GM12872 (cell line): ENCODE results near the gene CACNA1E.

Source experiments
- TF ChIP-seq, protein P1 (sequence below): IDR thresholded peaks from 3 replicates; pipeline ENCODE4 v1.5.1; 2011; ENCODE audit warnings: low read depth, mild to moderate bottlenecking, low read length, moderate library complexity; ENCODE audit not compliant: insufficient read depth

The CACNA1E gene

DNA sequence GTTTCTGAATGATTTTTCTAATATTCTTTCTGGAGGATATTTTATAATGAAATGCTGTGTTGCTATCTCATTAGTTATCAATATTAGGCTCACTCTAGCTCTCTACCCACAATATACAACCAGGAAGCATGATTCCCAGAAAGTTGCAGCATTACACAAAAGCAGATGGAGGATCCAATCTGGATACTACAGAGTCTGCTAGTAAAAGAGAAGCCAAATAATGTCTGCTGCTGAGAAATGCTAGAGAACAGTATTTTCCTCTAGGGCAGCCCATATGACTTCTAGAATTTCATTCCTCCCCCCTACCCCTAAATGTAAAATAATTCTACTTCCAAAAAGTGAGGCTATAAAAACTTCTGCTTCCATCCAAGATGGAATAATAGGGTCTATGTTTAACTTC, 338.4 kb downstream of the CACNA1E start:
- TF ChIP-seq, protein P1, sequence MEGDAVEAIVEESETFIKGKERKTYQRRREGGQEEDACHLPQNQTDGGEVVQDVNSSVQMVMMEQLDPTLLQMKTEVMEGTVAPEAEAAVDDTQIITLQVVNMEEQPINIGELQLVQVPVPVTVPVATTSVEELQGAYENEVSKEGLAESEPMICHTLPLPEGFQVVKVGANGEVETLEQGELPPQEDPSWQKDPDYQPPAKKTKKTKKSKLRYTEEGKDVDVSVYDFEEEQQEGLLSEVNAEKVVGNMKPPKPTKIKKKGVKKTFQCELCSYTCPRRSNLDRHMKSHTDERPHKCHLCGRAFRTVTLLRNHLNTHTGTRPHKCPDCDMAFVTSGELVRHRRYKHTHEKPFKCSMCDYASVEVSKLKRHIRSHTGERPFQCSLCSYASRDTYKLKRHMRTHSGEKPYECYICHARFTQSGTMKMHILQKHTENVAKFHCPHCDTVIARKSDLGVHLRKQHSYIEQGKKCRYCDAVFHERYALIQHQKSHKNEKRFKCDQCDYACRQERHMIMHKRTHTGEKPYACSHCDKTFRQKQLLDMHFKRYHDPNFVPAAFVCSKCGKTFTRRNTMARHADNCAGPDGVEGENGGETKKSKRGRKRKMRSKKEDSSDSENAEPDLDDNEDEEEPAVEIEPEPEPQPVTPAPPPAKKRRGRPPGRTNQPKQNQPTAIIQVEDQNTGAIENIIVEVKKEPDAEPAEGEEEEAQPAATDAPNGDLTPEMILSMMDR: no peak

DNA sequence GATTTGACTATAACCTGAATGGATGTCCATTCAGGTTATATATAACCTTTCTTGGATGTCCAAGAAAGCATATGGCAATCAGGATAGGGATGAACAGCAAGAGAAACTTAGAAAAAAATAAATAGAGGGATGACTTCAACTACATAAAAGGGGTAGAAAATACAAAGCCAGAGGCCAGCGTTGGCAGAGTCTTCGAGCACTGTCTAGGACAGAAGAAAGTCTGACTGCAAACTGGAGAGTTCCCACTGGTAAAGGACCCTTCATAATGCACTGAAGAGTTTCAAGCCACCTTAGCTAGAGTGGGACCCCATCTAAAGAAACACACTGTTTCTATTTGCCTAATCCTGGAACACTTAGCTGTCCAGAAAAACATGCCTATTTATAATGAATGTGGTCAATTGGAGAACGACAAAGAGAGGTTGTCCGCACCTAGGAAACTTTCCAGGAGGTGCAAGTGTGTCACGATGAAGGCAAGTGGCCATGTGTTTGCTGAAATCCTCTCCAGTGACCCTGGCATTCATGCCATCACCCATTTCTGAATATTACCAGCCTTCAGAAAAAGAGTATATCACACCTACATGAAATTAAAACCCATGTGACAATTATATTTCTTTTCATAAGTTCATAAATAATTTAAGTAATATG, 362.8 kb downstream of the CACNA1E start:
- TF ChIP-seq, protein P1: no peak

DNA sequence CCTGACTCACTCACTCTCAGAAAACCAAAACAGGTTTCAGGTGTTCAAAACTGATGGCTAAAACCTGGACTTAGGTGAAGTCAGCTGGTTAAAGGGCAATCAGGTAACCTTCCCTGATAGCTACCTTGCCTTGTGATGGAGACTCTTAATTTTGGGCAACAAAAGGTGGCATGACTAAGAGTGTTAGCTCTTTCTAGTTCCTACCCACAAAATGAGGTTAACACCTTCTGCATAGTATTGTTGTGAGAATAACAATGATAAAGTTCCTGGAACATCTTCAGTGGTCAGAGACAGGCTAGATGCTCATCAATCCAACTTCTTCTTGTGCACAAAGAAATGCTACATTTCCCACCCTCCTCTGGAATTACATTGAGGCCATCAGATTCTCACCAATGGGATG, 363.4 kb downstream of the CACNA1E start:
- TF ChIP-seq, protein P1: no peak

DNA sequence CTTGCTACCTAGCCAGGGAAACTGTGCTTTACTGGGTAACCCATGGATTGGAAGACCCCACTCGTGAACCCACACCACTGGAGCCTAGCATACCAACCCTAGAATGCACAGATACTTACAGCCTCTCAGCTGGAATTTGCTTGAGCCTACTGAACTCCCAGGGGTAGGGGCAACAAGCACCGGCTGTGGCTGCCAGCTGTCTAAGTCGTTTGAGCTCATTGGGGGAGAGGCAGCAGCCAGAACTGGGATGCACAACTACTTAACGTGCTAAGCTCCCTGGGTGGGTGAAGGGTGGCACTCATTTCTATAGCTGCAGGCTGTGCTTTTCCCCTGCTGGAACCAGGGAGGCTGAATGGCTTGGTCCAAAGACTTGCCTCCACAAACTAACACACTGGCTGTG, 365.8 kb downstream of the CACNA1E start:
- TF ChIP-seq, protein P1: no peak

DNA sequence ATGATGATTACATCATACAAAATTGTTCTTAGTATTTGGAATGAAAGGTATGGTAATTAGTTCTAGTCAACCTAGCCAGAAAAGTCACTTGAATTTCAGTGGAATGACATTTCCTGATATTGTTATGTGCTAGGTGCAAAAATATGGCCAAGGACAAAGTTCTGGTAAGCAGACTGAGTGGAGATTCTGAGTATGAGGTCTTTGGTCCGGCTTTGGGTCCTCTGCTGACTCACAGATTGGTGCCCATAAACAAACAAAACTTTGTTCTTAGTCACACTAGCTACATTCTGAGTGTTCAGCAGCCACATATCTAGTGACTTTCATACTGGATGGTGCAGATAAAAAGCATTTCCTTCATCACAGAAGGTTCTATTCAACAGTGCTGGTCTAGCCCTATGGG, 372.1 kb downstream of the CACNA1E start:
- TF ChIP-seq, protein P1: no peak
